GM19025 (cell line): Measurements from ENCODE around the gene VEZF1.

Source experiments
- ATAC-seq: cut with Tn5 transposase; IDR thresholded peaks from one replicate; pipeline ENCODE4 v1.9.1; 2021; ENCODE audit warnings: mild to moderate bottlenecking, low read depth, moderate library complexity; ENCODE audit not compliant: unreplicated experiment

Gene VEZF1

DNA sequence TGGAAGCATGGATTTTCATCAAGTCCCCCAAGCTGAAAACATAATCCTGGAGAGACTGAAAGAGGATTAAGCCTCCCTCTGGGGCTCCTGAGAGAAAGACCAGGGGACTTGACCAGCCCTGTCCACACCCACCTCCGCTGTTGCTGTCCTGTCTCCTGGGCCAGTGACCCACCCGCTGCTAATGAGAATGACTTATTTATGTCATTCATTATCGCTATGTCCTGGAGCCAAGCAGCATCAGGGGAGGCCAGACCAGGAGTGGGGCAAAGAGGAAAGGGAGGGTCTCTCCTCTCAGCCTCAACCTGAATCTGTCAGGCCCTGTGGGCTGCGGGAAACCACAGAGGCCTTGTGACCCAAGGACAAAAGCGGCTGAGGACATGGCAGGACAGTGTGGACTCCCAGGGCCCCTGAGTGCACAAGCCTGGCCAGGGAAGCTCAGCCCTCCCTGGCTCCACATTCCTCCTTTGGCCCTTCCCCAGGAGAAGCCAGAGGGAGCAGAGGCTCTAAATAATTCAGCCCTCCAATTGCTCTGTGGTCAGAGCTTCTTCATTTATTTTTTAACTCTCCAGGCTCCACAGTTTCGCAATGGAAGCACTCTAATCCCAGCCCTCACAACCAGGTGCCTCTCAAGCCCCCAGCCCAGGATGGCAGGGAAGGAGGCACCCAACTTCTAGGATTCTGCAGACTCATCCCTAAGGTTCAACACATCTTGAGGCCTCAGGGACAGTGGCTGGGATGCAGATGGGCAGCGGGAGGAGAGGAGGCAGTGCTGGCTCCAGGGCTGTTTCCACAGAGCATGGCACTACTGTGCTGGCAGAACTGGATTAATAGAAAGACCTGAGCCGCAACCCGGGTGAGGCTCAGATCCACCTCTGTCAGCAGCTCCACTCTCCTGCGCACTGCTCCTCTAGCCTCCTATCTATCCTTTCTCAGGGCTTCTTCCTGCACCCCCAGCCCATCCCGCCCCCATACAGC lies 51.9 kb downstream of the VEZF1 start:
- ATAC-seq: no peak

DNA sequence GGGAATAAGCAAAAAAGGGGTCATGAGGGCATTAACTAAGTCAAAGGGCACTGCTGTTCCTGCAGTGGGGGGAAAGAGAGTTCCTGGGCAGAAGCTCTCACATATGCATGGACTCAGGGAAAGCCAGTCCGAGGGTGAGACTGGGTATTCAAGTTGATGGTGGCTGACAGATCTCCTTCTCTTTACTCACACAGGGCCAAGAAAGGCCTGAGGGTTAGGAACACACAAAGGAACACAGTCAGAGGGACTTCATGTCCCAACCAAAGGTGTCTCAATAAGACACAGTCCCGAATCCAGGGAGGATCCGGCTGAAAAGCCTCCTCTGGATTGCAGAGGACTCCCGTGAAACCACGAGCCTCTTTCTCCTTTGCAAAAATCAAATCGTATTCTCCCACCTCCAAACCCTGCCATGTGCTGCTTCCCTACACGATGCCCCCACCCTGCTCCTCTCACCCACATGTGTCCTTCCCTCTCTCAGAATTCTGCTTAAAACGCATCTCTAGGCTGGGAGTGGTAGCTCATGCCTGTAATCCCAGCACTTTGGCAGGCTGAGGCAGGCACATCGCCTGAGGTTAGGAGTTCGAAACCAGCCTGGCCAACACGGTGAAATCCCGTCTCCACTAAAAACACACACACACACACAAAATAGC lies 56.4 kb downstream of the VEZF1 start:
- no peak for ATAC-seq

DNA sequence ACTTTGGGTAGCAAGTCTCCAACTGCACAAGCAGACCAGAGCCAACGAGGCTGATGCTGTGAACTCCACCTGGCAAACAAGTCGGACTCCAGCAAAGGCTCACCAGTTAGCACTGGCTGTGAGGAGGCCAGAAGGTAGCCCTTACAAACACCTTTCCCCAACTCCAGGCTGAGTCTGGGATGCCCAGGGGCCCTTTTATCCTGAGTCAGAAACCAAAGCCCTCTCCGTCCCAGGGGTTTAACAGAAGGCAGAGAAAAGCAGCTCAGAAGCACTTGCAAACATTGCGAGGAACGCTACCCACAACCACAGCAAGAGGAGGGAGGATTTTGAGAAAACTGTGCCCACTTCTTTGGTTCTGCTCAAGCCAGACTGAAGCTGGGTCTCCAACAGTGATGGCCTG lies 57.8 kb downstream of the VEZF1 start:
- no peak for ATAC-seq

DNA sequence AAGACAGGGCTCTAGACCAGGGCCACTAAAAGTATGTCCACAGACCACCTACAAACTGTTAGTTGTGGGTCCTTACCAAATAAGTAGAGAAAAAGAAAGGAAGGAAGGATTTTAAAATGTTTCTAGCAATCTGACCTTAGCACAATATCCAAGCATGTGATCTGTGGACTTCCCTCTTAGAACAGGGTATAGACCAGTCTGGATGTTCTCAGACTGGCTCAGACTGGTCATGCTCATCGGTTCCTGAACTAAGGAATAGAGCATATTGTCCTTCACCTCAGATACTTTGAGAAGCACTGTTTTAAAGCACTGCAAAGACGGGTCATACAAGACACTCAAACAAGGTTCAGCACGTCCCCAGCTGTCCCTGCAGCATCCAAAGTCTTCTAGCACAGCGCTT lies 58.7 kb downstream of the VEZF1 start:
- no peak for ATAC-seq

DNA sequence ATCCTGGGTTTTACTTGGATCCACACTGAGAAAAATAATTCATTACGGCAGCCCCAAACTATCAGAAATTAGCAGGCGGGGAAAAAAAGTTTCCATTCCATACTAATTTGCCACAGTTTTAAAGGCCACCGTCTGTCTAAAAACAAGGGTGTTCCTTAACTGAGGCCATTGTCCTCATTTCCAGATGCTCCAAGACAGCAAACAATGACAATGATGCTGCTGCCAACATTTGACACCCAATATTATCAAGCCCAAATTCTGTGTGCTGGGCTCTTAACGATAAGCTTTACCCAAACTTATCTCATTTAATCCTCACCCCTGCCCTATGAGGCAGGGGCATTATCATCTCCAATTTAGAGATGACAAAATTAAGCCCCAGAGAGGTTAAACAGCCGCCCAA lies 59.1 kb downstream of the VEZF1 start:
- ATAC-seq: no peak

DNA sequence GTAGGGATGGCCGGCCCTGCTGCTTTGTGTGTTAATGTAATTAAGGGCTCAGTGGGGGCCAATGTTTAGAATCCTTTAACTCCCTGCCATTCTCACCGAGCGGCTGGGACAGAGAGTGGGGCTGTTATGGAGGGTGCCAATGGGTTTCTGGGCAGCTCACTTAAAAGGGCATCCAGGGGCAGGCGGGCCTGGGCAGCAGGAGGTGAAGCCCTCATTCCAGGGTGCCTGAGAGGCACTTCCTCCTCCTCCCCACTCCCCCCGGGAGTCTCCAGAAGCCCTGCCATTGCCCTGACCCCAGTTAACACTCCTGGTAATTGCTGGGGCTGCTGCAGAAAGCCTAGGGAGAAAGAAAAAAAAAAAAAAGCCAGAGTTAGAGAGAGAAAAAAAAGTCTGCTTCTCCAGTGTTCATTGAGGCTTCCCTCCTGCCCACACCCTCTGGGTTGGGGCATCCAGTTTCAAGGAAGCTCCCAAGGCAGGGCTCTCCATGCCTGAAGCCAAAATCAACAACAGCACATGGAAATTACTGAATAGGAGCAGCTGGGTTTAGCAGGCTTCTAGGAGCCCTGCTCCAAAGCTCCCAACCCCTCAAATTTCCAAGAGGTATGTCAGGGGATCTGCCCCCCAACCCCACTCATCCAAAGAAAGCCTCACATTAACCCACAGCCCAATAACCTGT lies 60.9 kb downstream of the VEZF1 start:
- ATAC-seq: no peak

DNA sequence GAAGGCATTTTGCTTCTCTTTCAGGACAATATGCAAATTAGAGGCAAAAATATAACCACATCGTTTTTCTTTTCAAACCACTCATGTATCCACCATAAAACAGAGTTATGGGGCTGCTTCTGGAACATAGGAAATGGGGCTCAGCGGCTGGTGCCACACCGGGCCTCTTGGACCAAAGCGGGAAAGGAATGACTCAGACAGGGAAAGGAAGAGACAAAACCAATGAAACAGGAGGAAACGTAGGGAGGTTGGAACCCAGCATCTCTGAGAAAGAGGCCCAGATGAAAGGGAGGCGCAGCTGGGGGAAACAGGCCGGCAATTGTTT lies 61.4 kb downstream of the VEZF1 start:
- ATAC-seq: no peak

DNA sequence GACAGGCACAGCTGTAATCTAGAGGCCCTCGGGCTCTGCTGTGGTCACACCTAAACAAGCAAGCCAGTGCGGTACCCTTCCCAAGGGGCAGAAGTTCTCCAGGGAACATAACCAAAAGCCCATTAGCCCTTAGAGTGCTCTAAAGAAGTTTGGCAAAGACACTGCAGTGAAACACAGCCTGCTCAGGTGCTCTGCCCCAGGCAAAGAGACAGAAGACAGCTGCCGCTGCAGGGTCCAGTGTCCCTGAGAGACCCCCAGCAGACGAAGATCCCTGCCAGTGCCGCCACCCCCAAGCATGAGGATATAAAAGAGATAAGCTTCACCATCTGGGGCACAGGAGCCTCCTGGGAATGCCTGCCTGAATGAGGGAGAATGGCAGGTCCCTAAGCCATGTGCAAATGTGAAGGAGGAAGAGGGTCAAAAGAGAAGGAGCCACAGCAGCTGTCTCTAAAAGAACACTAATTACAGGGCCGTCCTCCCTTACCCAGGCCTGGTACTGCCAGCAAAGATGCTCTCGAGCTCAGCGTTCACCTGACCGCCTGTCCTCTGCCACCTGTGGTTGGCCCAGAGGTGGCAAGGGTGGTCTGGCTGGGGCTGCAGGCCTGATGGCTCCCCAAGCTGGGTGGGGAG lies 62.6 kb downstream of the VEZF1 start:
- ATAC-seq: no peak

DNA sequence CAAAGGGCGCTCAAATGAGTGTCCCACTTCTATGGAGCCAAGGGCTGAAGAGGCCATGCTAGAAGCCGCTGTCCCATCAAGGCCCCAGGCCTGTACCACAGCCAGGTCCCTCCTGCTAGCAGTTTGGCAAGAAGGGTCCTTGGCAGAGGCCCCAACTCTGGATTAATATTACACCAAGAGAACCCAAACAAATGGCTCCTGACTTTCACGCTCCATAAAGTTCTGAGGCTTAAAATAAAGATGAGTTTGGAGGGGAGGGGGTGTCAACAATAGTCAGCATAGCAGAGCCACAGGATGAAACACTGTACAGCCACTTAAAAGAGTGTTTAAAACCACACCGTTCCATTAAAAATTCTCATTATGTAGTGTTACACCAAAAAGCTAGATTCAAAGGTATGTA lies 63.4 kb downstream of the VEZF1 start:
- ATAC-seq: no peak
